Fibroblast of skin of right biceps (primary cell): ENCODE measurements around the gene PCYT1A.
"Not testable (repeated sequence)": the region's sequence is repeated elsewhere in the genome, so short reads cannot be mapped to it uniquely, and the experiment has no call there.

Source experiments
- DNase-seq: peaks from one replicate; pipeline ENCODE4 v3.0.0-alpha.2; 2013

The PCYT1A gene

DNA sequence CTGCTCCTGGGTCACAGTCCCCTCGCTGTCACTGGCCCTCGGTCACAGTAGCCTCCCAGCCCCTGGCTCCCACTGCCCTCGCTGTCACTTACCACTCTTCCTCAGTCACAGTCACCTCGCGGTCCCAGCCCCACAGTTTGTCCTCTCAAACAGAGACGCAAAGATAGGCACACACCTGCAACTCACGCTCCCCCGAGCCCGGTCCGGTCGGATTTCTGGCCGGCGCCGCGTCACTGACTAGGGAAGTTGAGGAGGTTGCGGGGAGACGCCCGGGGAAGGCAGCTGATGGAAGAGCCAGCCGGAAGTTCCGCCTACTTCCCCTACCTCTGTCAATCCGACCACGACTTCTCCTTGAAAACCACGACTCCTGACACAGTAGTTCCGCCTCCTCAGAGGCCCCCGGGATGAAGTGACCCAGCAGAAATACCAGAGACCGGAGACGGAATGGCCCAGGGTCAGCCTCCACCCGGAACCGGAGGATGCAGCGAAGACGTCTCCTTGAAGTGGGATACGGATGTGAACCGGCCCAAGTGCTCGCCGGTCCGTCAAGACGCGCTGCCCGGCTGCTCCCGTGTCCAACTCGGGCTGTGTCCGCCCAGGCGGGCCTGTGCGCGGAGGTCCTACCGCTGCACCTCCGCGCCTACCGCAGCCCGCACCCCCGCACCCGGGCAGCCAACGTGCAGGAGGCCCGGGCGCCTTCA, at the start of gene PCYT1A:
PCYT1A (minus strand) TSS at position 287 of the 701 bp plus-strand sequence. CDS start 17,195 bp downstream, outside the sequence.
- DNase-seq, result peak; percentile 96

GRCh38 chr3:196336319-196337145, 49.0 kb upstream of the PCYT1A start:
- DNase-seq, result no peak

GRCh38 chr3:196335503-196335948, 48.0 kb upstream of the PCYT1A start:
- DNase-seq, result no peak

DNA sequence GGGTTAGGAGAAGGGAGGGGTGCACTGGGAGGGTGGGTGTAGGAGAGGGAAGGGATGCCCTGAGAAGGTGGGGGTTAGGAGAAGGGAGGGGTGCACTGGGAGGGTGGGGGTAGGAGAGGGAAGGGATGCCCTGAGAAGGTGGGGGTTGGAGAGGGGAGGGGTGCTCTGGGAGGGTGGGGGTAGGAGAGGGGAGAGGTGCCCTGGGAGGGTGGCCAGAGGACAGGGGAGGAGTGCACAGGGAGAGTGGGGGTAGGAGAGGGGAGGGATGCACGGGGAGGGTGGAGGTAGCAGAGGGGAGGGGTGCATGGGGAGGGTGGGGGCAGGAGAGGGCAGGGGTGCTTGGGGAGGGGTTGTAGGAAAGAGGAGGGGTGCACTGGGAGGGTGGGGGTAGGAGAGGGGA, 47.5 kb upstream of the PCYT1A start:
- DNase-seq, result no peak

DNA sequence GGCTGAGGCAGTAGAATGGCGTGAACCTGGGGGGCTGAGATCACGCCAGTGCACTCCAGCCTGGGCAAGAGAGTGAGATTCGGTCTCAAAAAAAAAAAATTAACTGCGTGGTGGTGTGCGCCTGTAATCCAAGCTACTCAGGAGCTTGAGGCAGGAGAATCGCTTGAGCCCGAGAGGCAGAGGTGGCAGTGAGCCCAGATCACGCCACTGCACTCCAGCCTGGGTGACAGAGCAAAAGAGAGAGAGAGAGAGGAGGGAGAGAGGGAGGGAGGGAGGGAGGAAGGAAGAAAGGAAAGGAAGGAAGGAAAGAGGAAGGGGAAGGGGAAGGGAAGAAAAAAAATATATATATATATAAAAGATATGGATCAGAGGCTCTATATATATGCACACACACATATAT, 44.6 kb upstream of the PCYT1A start:
- no peak for DNase-seq

- DNase-seq, result peak; percentile 12
These were observed 39.9 kb upstream of the PCYT1A start for GRCh38 chr3:196327405-196327804.

DNA sequence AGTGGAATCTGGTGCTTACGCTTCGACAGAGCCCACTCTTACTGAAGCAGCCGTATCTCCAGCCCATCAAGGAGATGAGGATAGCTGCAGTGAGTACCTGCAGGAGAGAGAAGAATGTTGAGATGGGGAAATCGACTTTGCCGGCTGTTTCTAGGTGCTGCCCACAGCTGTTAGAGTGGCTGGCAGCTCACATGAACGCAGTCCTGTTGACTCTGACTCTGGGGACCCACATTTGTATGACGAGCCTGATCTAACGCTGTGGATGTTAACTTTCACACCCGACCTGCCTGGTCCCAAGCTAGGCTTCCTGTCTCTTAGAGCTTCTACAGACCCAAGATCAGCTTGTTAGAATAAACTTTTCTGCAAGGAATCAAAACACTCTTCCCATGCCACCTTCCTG, 39.4 kb upstream of the PCYT1A start:
- DNase-seq, result no peak

- DNase-seq, result peak; percentile 48
These were observed 36.2 kb upstream of the PCYT1A start for GRCh38 chr3:196323691-196324090.

DNA sequence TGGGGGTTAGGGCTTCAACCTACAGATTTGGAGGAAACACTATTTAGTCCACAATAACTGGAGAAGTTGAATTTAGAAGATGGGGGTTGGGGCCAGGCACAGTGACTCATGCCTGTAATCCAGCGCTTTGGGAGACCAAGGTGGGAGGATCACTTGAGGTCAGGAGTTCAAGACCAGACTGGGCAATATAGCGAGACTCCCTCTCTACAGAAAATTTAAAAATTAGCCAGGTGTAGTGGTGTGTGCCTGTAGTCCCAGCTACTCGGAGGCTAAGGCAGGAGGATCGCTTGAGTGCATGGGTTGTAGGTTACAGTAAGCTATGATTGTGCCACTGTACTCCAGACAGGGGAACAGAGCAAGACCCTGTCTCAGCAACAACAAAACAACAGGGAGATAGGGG, 35.5 kb upstream of the PCYT1A start:
- peak; percentile 11 for DNase-seq

- no peak for DNase-seq
These were observed 33.6 kb upstream of the PCYT1A start for GRCh38 chr3:196321162-196321561.

DNA sequence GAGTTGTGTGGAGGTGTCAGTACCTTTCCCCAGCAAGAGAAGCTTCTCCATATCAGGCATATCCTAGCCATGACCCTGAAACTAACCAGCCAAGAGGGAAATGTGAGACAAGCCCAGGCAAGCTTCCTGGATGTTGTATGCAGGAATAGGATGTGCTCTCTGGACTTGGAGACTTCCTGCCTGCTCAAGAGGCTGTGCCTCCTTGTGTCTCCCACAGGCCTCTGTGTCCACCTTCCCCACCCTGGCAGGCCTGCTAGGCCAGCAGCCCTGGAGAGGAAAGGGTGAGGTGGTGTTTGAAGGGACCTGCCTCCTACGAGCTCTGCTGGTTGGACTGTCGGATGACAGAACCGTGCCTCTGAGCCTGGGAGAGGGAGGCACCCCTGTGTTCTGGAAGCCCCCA, 32.6 kb upstream of the PCYT1A start:
- DNase-seq, result no peak

DNA sequence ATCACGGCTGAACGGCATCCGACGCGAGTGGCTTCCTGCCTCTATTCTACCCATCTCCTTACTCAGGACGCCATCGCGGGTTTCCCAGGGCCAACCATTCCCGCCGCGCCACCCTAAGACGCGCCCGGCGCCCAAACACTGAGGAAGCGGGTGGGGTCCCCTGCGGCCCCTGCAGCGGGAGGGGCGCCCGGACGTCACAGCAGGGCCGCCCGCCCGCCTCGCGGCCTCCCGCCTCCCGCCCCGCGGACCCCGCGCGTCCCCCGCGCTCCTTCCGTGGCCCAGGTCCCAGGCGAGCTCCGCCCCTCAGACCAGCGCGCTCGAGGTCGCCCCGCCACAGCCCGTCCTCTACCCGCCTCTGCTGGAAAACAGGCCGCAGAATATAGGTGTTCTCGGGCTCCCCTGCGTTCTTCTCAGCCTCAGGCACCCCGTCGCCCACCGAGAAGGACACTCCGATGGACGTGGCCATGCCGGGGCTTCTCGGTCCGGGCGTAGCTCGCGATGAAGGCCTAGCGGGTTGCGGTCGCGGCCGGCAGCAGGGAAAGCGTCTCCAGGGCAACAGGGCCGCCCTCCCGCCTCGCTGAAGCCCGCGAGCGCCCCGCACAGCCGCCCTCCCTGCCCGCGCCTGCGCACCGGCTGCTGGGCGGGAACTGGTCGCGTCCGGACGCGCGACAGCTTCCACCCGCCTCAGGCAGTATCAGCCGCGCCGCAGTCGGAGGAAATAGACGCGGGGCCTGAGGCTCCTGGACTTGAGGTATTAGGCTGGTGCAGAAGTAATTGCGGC, 30.4 kb upstream of the PCYT1A start, which contains the start of gene DYNLT2B:
DYNLT2B (minus strand) TSS at position 554 of the 781 bp plus-strand sequence; CDS start at position 466, 88 bp downstream.
- peak; percentile 89 for DNase-seq

DNA sequence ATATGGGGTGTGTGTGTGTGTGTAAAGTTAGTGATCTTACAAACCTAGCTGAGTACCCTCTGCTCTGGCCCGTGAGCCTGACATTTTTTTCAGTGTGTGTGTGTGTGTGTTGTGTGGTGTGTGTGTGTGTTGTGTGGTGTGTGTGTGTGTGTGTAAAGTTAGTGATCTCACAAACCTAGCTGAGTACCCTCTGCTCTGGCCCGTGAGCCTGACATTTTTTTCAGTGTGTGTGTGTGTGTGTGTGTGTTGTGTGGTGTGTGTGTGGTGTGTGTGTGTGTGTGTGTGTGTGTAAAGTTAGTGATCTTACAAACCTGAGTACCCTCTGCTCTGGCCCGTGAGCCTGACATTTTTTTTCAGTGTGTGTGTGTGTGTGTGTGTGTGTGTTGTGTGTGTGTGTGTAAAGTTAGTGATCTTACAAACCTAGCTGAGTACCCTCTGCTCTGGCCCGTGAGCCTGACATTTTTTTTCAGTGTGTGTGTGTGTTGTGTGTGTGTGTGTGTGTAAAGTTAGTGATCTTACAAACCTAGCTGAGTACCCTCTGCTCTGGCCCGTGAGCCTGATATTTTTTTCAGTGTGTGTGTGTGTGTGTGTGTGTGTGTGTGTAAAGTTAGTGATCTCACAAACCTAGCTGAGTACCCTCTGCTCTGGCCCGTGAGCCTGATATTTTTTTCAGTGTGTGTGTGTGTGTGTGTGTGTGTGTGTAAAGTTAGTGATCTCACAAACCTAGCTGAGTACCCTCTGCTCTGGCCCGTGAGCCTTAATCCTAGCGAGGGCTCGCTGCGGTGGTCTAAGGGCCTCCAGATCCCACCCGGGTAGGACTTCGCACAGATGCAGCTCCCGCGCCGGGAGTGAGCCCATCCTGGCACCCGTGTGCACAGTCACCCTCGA, 29.5 kb upstream of the PCYT1A start:
- DNase-seq, result not testable (repeated sequence)

GRCh38 chr3:196315821-196316220, 28.3 kb upstream of the PCYT1A start:
- no peak for DNase-seq

DNA sequence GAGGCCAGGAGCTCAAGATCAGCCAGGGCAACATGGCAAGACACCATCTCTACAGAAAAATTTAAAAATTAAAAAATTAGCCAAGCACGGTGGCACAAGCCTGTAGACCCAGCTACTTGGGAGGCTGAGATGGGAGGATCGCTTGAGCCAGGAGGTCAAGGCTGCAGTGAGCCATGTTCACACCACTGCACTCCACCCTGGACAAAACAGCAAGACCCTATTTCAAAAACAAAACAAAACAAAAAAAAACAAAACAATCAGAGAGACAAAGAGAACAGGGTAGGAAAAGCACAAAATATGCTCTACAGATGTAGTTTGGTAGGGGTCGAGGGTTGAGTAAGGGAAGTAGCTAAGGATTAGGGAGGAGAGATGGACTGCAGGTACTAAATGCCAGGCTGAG, 27.1 kb upstream of the PCYT1A start:
- DNase-seq, result no peak

DNA sequence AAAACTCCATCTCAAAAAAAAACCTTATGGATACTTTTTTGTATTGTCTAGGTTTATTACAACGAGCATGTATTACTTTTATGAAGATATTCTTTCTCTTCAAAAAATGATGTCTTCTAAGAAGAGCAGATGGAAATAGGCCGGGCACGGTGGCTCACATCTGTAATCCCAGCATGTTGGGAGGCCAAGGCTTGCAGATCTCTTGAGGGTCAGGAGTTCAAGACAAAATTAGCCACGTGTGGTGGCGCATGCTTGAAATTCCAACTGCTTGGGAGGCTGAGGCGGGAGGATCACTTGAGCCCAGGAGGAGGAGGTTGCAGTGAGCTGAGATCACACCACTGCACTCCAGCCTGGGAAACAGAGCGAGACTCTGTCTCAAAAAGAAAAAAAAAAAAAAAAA, 26.6 kb upstream of the PCYT1A start:
- not testable (repeated sequence) for DNase-seq

- DNase-seq, result not testable (repeated sequence)
These were observed 15.4 kb upstream of the PCYT1A start for GRCh38 chr3:196302960-196303359.

GRCh38 chr3:196302551-196302950, 15.0 kb upstream of the PCYT1A start:
- DNase-seq, result not testable (repeated sequence)

GRCh38 chr3:196298521-196298920, 11.0 kb upstream of the PCYT1A start:
- DNase-seq, result no peak

- DNase-seq, result no peak
These were observed 4.9 kb upstream of the PCYT1A start for GRCh38 chr3:196292286-196292923.

DNA sequence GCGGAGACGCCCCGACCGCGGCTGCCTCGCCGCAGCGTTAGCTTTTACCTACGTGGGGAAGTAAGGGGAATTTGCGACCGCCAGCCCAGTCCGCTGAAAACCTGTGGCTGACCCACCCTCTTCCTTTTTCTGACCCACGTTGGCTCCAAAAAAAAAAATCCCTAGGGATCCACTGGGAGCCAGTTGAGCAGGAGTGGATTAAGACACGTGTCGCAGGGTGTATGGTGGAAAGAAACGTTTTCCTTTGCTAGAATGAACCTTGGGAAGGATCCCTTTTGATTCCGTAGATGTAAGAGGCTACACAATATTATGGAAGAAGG, 575 bp upstream of the PCYT1A start:
- peak; percentile 61 for DNase-seq

GRCh38 chr3:196287090-196287439, 461 bp downstream of the PCYT1A start:
- no peak for DNase-seq
